ENCODE measurements around the gene GALNTL6. TPM values are rescaled to one million over a fixed set of nuclear protein-coding genes. Genes with fewer than 3 reads are reported as not detected.

GALNTL6 gene
- total and polyA plus RNA-seq, 2 of the 4 experiments (the other 2 are of a cell fraction) = under 0.01 TPM; not detected in 1

- Histone ChIP-seq H2AFZ (replicated peaks; ENCODE audit: low read length, poor library complexity) (no peak overlapping the region), H3K56ac (ENCODE audit: extremely low read depth, insufficient read depth, low read length) (peak overlapping the region; percentile 84; the same call in 1 of the 2 replicates), H3K18ac (ENCODE audit: low read depth, low read length) (peak overlapping the region; percentile 47; the same call in 1 of the 2 replicates), H3K4me3 (ENCODE audit: insufficient read depth, low read depth, low read length) (no peak overlapping the region), H4K8ac (ENCODE audit: low read depth in 2 of 2, low read length in 2 of 2) (peak overlapping the region; percentile 87 to 93; a peak in 3 of 4 replicates), H4K5ac (ENCODE audit: low read depth, low read length) (no peak overlapping the region), H2BK120ac (ENCODE audit: low read depth, low read length) (peak overlapping the region; percentile 97), H3K9me1 (ENCODE audit: insufficient read depth, low read length) (no peaks in the 10 kb centered on the region), H3K4ac (ENCODE audit: low read depth, low read length) (peak overlapping the region; percentile 97; the same call in 1 of the 2 replicates), H3K79me1 (ENCODE audit: low read depth in 1 of 2, low read length in 2 of 2) (no peaks in the 10 kb centered on the region), H3K9ac (ENCODE audit: low read depth, low read length) (no peak overlapping the region), H3K27ac (ENCODE audit: insufficient read depth, low read length) (peak overlapping the region; percentile 44; the same call in 1 of the 2 replicates), H2BK20ac (ENCODE audit: low read depth, low read length) (peak overlapping the region; percentile 99; the same call in 1 of the 2 replicates), H3K27me3 (ENCODE audit: control insufficient read depth, insufficient read depth, low read length) (no peaks in the 10 kb centered on the region), H4K20me1 (ENCODE audit: insufficient read depth, low read length) (no peaks in the 10 kb centered on the region), H3K23ac (ENCODE audit: low read depth, low read length) (peak overlapping the region; percentile 63; the same call in 1 of the 2 replicates), H3K4me1 (ENCODE audit: control insufficient read depth, insufficient read depth, low read length) (peaks cover 5% of the 10 kb centered on the region), H2BK15ac (ENCODE audit: low read depth, low read length) (no peak overlapping the region), H3K36me3 (ENCODE audit: control insufficient read depth, insufficient read depth, low read length) (no peaks in the 10 kb centered on the region), H3K4me2 (ENCODE audit: low read depth, low read length) (0 out of 2 replicates have a peak overlapping the region, but pooled peaks have one; percentile 27), H2AK5ac (ENCODE audit: low read depth, low read length) (no peak overlapping the region), H2BK5ac (ENCODE audit: low read depth, low read length, poor library complexity, severe bottlenecking) (peak overlapping the region; percentile 87), H3K9me3 (ENCODE audit: control insufficient read depth, insufficient read depth, low read length) (no peaks in the 10 kb centered on the region), H2AK9ac (replicated peaks; ENCODE audit: low read depth, low read length, poor library complexity) (no peak overlapping the region), H3K14ac (replicated peaks; ENCODE audit: low read depth, low read length) (peak overlapping the region; percentile 90), H4K91ac (ENCODE audit: insufficient read depth, low read depth, low read length) (peak overlapping the region; percentile 95; the same call in 1 of the 2 replicates)
- ChIA-PET CTCF (interaction anchor here (0.7 kb wide), 1 partner anchor 434 kb away, joined by 3 read pairs; no protein-coding TSS in a partner anchor), POLR2A (ENCODE audit: unreplicated experiment) (no interaction called here)
- ATAC-seq (ENCODE audit: low read depth) = peak; percentile 69
- in situ Hi-C loops (cut with MboI; ENCODE audit: low sequenced_read_pairs) (no loop called here), dilution Hi-C loops (cut with HindIII; ENCODE audit: low sequenced_read_pairs, unreplicated experiment) (no loop called here), intact Hi-C loops (cut with micrococcal nuclease) (loop anchor here (1.0 kb wide), 1 partner anchor 10 kb away; no protein-coding TSS in a partner anchor)
- TF ChIP-seq USF2 (IDR thresholded peaks at IDR 0.05; ENCODE audit: low read depth, low read length) (no peak), MXI1 (IDR thresholded peaks at IDR 0.05; ENCODE audit: borderline replicate concordance, low read depth, low read length) (no peak), MAZ (IDR thresholded peaks at IDR 0.05; ENCODE audit: borderline replicate concordance, low read depth, low read length) (no peak), RFX5 (IDR thresholded peaks at IDR 0.05; ENCODE audit: low read depth, low read length) (no peak), SMC3 (IDR thresholded peaks at IDR 0.05; ENCODE audit: low read depth, low read length) (no peak), MAFK (IDR thresholded peaks at IDR 0.05; ENCODE audit: low read depth, low read length) (no peak), POLR2A (IDR thresholded peaks at IDR 0.05; ENCODE audit: low read depth, low read length) (no peak), CTCF (conservative IDR thresholded peaks at IDR 0.05; ENCODE audit: low read depth, low read length) (no peak), FOS (IDR thresholded peaks at IDR 0.05; ENCODE audit: low read depth, low read length) (no peak)
- WGBS, 2 experiments (ENCODE audit: extremely low coverage in 2 of 2, insufficient read length in 1 of 2) = no CpG with 5 or more reads among the region's 4 CpGs
- peak; percentile 65 for DNase-seq
- no TSS peak for BruUV-seq (replicated peaks)
Observed at GRCh38 chr4:172776203-172776861, 963.1 kb downstream of the GALNTL6 start.
